Uterus (tissue), 4 donors: ENCODE data around the gene HPS4. TPM values are rescaled to one million over a fixed set of nuclear protein-coding genes. Genes with fewer than 3 reads are reported as not detected.

Experiments used
- DNase-seq, 2 donors: peaks; one replicate each; pipeline ENCODE4 v3.0.0-alpha.2; 2019 to 2020
- H3K27ac ChIP-seq, 2 donors: fragments of 200-600 bp; sonication (generic); 1 replicate in 1 of 2; 2 replicates in 1 of 2; pipeline ENCODE4 v1.5.1; 2016 to 2018
- H3K27me3 ChIP-seq, 2 donors: fragments of 200-600 bp; sonication (generic); one replicate each; pipeline ENCODE4 v1.5.1; 2018 to 2019; ENCODE audit warnings: control low read depth in 1 of 2
- H3K36me3 ChIP-seq, 2 donors: fragments of 200-600 bp; sonication (generic); one replicate each; pipeline ENCODE4 v1.5.1; 2019; ENCODE audit warnings: control low read depth in 1 of 2
- H3K4me1 ChIP-seq, 2 donors: fragments of 200-600 bp; sonication (generic); one replicate each; pipeline ENCODE4 v1.5.1; 2018 to 2019; ENCODE audit warnings: control low read depth in 1 of 2
- H3K4me3 ChIP-seq, 2 donors: fragments of 200-600 bp; sonication (generic); 1 replicate in 1 of 2; 2 replicates in 1 of 2; pipeline ENCODE4 v1.5.1; 2018 to 2019; ENCODE audit warnings: mild to moderate bottlenecking in 1 of 2
- H3K9me3 ChIP-seq, 2 donors: fragments of 200-600 bp; sonication (generic); one replicate each; pipeline ENCODE4 v1.5.1; 2019; ENCODE audit warnings: control low read depth in 1 of 2
- POLR2A ChIP-seq, 2 donors: fragments of 450-650 bp; IDR thresholded peaks; one replicate each; pipeline ENCODE4 v1.6.1; 2016; ENCODE audit warnings: antibody characterized with exemption in 2 of 2, mild to moderate bottlenecking in 1 of 2, moderate library complexity in 1 of 2
- intact Hi-C: fragments of 100-400 bp; cut with DNase I; formaldehyde crosslinking; loops from one replicate; pipeline ENCODE4 v1.15.1; 2023; ENCODE audit warnings: low total_unique reads
- total RNA-seq, 4 donors: library from RNA; depleted of rRNA in 3 of 4; stranded (reverse); fragments of >200 nt in 3 of 4; gene quantifications; one replicate each; pipeline versions ENCODE4 v1.1.0 to v1.2.4, GENCODE V29; 2014 to 2023
- TF ChIP-seq, protein P1 (sequence below), 4 experiments: fragments of 200-600 bp in 2 of 4; fragments of 450-650 bp in 2 of 4; sonication (generic) in 2 of 4; IDR thresholded peaks; one replicate each; pipeline ENCODE4 v1.5.1; 2016 to 2019; ENCODE audit warnings: antibody characterized with exemption in 4 of 4, mild to moderate bottlenecking in 2 of 4, moderate library complexity in 1 of 4
- donor health status: DM: yes; HTN: yes; CAD: no.

Gene HPS4
- total RNA-seq, 4 donors from 2014 or later: 23.5 to 65.6 (median 43.5) TPM

- Histone ChIP-seq H3K9me3 (no peaks in the 10 kb centered on the region), H3K4me3 (no peak overlapping the region), H3K27me3 (no peaks in the 10 kb centered on the region), H3K4me1 (peaks cover 14 to 19% of the 10 kb centered on the region in 2 donors), H3K36me3 (no peaks in the 10 kb centered on the region), H3K27ac (peak overlapping the region in 1 of 2 donors; percentile 24)
- DNase-seq: no peak
- intact Hi-C loops: no loop called here
- TF ChIP-seq, protein P1, sequence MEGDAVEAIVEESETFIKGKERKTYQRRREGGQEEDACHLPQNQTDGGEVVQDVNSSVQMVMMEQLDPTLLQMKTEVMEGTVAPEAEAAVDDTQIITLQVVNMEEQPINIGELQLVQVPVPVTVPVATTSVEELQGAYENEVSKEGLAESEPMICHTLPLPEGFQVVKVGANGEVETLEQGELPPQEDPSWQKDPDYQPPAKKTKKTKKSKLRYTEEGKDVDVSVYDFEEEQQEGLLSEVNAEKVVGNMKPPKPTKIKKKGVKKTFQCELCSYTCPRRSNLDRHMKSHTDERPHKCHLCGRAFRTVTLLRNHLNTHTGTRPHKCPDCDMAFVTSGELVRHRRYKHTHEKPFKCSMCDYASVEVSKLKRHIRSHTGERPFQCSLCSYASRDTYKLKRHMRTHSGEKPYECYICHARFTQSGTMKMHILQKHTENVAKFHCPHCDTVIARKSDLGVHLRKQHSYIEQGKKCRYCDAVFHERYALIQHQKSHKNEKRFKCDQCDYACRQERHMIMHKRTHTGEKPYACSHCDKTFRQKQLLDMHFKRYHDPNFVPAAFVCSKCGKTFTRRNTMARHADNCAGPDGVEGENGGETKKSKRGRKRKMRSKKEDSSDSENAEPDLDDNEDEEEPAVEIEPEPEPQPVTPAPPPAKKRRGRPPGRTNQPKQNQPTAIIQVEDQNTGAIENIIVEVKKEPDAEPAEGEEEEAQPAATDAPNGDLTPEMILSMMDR (IDR thresholded peaks at IDR 0.05): no peak
- TF ChIP-seq POLR2A (IDR thresholded peaks at IDR 0.05): no peak
Observed at GRCh38 chr22:26479043-26479791, 4.4 kb downstream of the HPS4 start.

- no peak for DNase-seq
- no peak overlapping the region for H3K4me3 ChIP-seq
- intact Hi-C loops: no loop called here
- no peaks in the 10 kb centered on the region for H3K36me3 ChIP-seq
- no peaks in the 10 kb centered on the region for H3K9me3 ChIP-seq
- peaks cover 9 to 14% of the 10 kb centered on the region in 2 donors for H3K4me1 ChIP-seq
- no peaks in the 10 kb centered on the region for H3K27me3 ChIP-seq
- no peak overlapping the region for H3K27ac ChIP-seq
- TF ChIP-seq, protein P1 (IDR thresholded peaks at IDR 0.05): no peak
- no peak for TF ChIP-seq POLR2A (IDR thresholded peaks at IDR 0.05)
Observed at GRCh38 chr22:26477341-26477731, 6.2 kb downstream of the HPS4 start.

- H3K9me3 ChIP-seq: no peaks in the 10 kb centered on the region
- H3K36me3 ChIP-seq: no peaks in the 10 kb centered on the region
- no peak overlapping the region for H3K4me3 ChIP-seq
- DNase-seq: no peak
- intact Hi-C loops: no loop called here
- H3K4me1 ChIP-seq: peaks cover 7 to 9% of the 10 kb centered on the region in 2 donors
- TF ChIP-seq, protein P1 (IDR thresholded peaks at IDR 0.05): no peak
- no peak for TF ChIP-seq POLR2A (IDR thresholded peaks at IDR 0.05)
- no peaks in the 10 kb centered on the region for H3K27me3 ChIP-seq
- no peak overlapping the region for H3K27ac ChIP-seq
Observed at GRCh38 chr22:26476705-26477340, 6.8 kb downstream of the HPS4 start.

GRCh38 chr22:26474682-26475081 lies 8.9 kb downstream of the HPS4 start:
- H3K27ac ChIP-seq: no peak overlapping the region
- intact Hi-C loops: no loop called here
- TF ChIP-seq POLR2A (IDR thresholded peaks at IDR 0.05): no peak
- H3K27me3 ChIP-seq: no peaks in the 10 kb centered on the region
- no peaks in the 10 kb centered on the region for H3K9me3 ChIP-seq
- H3K36me3 ChIP-seq: no peaks in the 10 kb centered on the region
- H3K4me1 ChIP-seq: peaks cover 0 to 7% of the 10 kb centered on the region in 2 donors
- no peak for DNase-seq
- no peak overlapping the region for H3K4me3 ChIP-seq

DNA sequence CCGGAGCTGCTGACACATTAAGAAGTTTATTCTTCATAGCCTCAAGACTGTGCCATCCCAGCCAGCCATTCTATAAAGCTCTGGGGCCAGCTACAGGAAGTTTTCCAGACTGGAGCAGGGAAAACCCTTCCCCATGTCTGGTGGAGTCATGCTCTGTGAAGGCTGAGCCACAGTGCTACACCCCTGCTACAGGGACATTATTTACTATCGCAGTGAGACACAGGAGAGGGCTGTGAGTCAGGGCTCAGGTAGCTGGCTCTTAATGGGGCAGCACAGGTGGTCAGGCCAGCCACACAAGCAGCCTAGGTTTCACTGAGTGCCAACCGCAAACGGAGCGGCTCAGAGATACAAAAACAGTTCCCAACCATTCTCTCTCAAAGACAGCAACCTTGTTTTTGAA lies 12.1 kb downstream of the HPS4 start:
- intact Hi-C loops: no loop called here
- Histone ChIP-seq H3K9me3 (no peaks in the 10 kb centered on the region), H3K36me3 (no peaks in the 10 kb centered on the region), H3K4me1 (no peaks in the 10 kb centered on the region), H3K27ac (no peak overlapping the region), H3K27me3 (no peaks in the 10 kb centered on the region), H3K4me3 (no peak overlapping the region)
- no peak for TF ChIP-seq POLR2A (IDR thresholded peaks at IDR 0.05)
- TF ChIP-seq, protein P1 (IDR thresholded peaks at IDR 0.05): no peak
- no peak for DNase-seq
